ENCODE data around the gene ATOSB.

The ATOSB gene

DNA sequence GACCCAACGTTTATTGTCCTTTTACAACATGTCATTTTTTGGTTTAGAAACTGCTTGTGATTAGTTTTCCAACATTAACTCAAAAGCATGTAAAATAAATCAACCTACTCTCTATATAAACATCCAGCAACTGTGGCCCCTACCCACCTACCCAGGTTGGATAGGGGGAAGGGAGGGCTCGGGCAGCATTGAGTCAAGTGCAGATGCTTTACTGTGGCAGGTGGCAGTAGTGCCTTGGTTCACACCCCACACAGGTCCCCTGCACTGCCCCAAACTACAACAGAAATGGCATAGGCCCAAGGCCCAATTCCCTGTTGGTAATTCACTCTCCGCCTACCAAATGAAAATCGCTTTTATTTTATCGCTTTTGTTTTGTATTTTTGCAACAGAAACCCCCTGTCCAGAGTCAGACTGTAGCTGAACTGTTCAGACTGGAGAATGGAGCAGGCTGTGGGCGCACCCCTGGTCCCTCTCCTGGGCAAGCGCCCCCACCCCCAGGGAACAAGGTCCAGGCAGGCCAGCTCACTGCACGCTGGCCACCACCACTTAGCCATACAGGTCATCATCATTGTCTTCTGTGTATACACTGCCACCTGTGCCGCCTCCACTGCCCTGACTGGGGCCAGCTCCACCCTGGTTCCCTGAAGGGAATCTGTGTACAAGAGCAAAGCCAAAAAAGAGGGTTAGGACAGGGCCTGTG is 58.9 kb downstream of the ATOSB start:
- no peaks in the 10 kb centered on the region for H4K20me1 ChIP-seq (ENCODE audit: insufficient read depth, low read length, poor library complexity, severe bottlenecking)
- no peaks in the 10 kb centered on the region for H3K4me1 ChIP-seq (ENCODE audit: insufficient read depth, low read length, poor library complexity, severe bottlenecking)
- H3K9me3 ChIP-seq (ENCODE audit: insufficient read depth, low read depth, low read length), result no peaks in the 10 kb centered on the region
- peaks cover 65% of the 10 kb centered on the region for H3K36me3 ChIP-seq (ENCODE audit: insufficient read depth, low read length)
- no peak for TF ChIP-seq EZH2phosphoT487 (IDR thresholded peaks at IDR 0.05; ENCODE audit: borderline replicate concordance)
- TF ChIP-seq, protein P1, sequence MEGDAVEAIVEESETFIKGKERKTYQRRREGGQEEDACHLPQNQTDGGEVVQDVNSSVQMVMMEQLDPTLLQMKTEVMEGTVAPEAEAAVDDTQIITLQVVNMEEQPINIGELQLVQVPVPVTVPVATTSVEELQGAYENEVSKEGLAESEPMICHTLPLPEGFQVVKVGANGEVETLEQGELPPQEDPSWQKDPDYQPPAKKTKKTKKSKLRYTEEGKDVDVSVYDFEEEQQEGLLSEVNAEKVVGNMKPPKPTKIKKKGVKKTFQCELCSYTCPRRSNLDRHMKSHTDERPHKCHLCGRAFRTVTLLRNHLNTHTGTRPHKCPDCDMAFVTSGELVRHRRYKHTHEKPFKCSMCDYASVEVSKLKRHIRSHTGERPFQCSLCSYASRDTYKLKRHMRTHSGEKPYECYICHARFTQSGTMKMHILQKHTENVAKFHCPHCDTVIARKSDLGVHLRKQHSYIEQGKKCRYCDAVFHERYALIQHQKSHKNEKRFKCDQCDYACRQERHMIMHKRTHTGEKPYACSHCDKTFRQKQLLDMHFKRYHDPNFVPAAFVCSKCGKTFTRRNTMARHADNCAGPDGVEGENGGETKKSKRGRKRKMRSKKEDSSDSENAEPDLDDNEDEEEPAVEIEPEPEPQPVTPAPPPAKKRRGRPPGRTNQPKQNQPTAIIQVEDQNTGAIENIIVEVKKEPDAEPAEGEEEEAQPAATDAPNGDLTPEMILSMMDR (conservative IDR thresholded peaks at IDR 0.05; ENCODE audit: low read length), result no peak
- no peak overlapping the region for H3K4me3 ChIP-seq (ENCODE audit: low read length, poor library complexity, severe bottlenecking)
- no peaks in the 10 kb centered on the region for H3K9me2 ChIP-seq (replicated peaks; ENCODE audit: low read depth, low read length)
- no peaks in the 10 kb centered on the region for H3K27me3 ChIP-seq (ENCODE audit: insufficient read depth, low read length, poor library complexity, severe bottlenecking)
- no peak overlapping the region for H3K9ac ChIP-seq (ENCODE audit: low read depth, low read length, poor library complexity, severe bottlenecking)
- no peaks in the 10 kb centered on the region for H3F3A ChIP-seq (ENCODE audit: low read depth)
- H3K79me2 ChIP-seq (ENCODE audit: insufficient read depth, low read length), result no peaks in the 10 kb centered on the region
- no peak overlapping the region for H2AFZ ChIP-seq (ENCODE audit: low read length)
- H3K4me2 ChIP-seq (ENCODE audit: low read depth, low read length, poor library complexity, severe bottlenecking), result no peak overlapping the region

DNA sequence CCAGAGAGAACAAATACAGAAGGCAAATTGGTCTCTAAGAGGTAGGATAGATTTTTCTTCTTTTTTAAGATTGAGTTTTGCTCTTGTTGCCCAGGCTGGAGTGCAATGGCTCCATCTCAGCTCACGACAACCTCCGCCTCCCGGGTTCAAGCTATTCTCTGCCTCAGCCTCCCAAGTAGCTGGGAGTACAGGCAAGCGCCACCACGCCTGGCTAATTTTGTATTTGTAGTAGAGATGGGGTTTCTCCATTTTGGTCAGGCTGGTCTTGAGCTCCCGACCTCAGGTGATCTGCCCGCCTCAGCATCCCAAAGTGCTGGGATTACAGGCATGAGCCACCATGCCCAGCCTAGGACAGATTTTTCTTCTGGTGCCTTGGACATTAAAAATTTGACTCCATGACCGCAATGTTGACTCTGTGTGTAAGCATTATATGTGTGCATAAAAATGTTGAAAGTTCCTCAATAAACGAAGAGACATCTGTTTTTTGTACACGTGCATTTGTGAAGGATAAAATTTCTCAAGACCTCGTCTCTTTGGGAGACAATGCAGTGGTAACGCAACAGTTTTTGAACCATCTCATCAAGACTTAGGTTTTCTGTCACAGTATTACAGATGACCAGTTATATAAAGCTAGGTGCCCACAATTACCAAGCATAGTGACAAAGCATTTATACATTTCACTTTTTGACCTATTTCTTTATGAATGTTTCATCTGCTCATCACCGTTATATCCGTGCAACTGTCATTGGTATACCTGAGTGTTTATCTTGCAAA is 60.6 kb downstream of the ATOSB start:
- no peaks in the 10 kb centered on the region for H3K9me2 ChIP-seq (replicated peaks; ENCODE audit: low read depth, low read length)
- no peak overlapping the region for H3K9ac ChIP-seq (ENCODE audit: low read depth, low read length, poor library complexity, severe bottlenecking)
- no peak overlapping the region for H3K4me2 ChIP-seq (ENCODE audit: low read depth, low read length, poor library complexity, severe bottlenecking)
- TF ChIP-seq, protein P1 (conservative IDR thresholded peaks at IDR 0.05; ENCODE audit: low read length), result no peak
- TF ChIP-seq EZH2phosphoT487 (IDR thresholded peaks at IDR 0.05; ENCODE audit: borderline replicate concordance), result no peak
- no peak overlapping the region for H3K4me3 ChIP-seq (ENCODE audit: low read length, poor library complexity, severe bottlenecking)
- no peaks in the 10 kb centered on the region for H4K20me1 ChIP-seq (ENCODE audit: insufficient read depth, low read length, poor library complexity, severe bottlenecking)
- peaks cover 48% of the 10 kb centered on the region for H3K36me3 ChIP-seq (ENCODE audit: insufficient read depth, low read length)
- H3K79me2 ChIP-seq (ENCODE audit: insufficient read depth, low read length), result no peaks in the 10 kb centered on the region
- no peaks in the 10 kb centered on the region for H3K9me3 ChIP-seq (ENCODE audit: insufficient read depth, low read depth, low read length)
- no peaks in the 10 kb centered on the region for H3K27me3 ChIP-seq (ENCODE audit: insufficient read depth, low read length, poor library complexity, severe bottlenecking)
- no peak overlapping the region for H2AFZ ChIP-seq (ENCODE audit: low read length)
- H3K4me1 ChIP-seq (ENCODE audit: insufficient read depth, low read length, poor library complexity, severe bottlenecking), result peaks cover 4% of the 10 kb centered on the region
- no peaks in the 10 kb centered on the region for H3F3A ChIP-seq (ENCODE audit: low read depth)

DNA sequence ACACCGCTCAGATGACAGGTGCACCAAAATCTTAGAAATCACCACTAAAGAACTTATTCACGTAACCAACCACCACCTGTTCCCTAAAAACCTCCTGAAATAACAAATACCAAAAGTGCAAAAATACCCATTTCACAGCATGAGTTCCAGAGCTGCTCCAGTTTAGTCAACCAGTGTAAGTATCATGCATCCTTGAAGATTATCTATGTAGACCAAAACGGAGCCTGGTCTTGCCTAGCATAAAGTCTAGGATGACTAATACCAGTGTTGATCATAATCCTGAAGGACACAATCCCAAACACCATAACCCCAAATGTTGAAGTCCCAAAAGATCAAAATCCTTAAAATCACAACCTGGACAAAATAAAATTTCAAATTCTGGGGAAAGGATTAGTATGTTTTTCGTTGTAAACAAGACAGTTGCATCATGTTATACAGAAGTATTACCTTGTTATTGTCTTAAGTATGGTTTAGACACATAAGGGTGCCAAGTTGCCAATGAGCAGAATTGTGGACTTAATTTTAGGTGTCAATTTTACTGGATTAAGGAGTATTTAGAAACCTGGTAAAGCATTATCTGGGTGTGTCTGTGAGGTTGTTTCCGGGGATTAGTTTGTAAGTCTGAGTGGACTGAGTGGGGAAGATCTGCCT is 61.4 kb downstream of the ATOSB start:
- no peaks in the 10 kb centered on the region for H3K9me2 ChIP-seq (replicated peaks; ENCODE audit: low read depth, low read length)
- peaks cover 4% of the 10 kb centered on the region for H3K4me1 ChIP-seq (ENCODE audit: insufficient read depth, low read length, poor library complexity, severe bottlenecking)
- H3K9ac ChIP-seq (ENCODE audit: low read depth, low read length, poor library complexity, severe bottlenecking), result no peak overlapping the region
- H3F3A ChIP-seq (ENCODE audit: low read depth), result no peaks in the 10 kb centered on the region
- no peak overlapping the region for H3K4me2 ChIP-seq (ENCODE audit: low read depth, low read length, poor library complexity, severe bottlenecking)
- no peaks in the 10 kb centered on the region for H3K9me3 ChIP-seq (ENCODE audit: insufficient read depth, low read depth, low read length)
- peaks cover 41% of the 10 kb centered on the region; the same call in 1 of the 2 replicates for H3K36me3 ChIP-seq (ENCODE audit: insufficient read depth, low read length)
- no peaks in the 10 kb centered on the region for H3K27me3 ChIP-seq (ENCODE audit: insufficient read depth, low read length, poor library complexity, severe bottlenecking)
- H4K20me1 ChIP-seq (ENCODE audit: insufficient read depth, low read length, poor library complexity, severe bottlenecking), result no peaks in the 10 kb centered on the region
- H2AFZ ChIP-seq (ENCODE audit: low read length), result no peak overlapping the region
- TF ChIP-seq, protein P1 (conservative IDR thresholded peaks at IDR 0.05; ENCODE audit: low read length), result no peak
- no peak for TF ChIP-seq EZH2phosphoT487 (IDR thresholded peaks at IDR 0.05; ENCODE audit: borderline replicate concordance)
- no peaks in the 10 kb centered on the region for H3K79me2 ChIP-seq (ENCODE audit: insufficient read depth, low read length)
- H3K4me3 ChIP-seq (ENCODE audit: low read length, poor library complexity, severe bottlenecking), result no peak overlapping the region

Measured in Loucy (cell line).